Fibroblast of skin of left biceps (primary cell): ENCODE measurements around the gene PTPRN2.

Experiments used
- DNase-seq, 2 experiments: peaks; one replicate each; pipeline ENCODE4 v3.0.0-alpha.2; 2013; ENCODE audit warnings: low read depth in 2 of 2

The PTPRN2 gene

DNA sequence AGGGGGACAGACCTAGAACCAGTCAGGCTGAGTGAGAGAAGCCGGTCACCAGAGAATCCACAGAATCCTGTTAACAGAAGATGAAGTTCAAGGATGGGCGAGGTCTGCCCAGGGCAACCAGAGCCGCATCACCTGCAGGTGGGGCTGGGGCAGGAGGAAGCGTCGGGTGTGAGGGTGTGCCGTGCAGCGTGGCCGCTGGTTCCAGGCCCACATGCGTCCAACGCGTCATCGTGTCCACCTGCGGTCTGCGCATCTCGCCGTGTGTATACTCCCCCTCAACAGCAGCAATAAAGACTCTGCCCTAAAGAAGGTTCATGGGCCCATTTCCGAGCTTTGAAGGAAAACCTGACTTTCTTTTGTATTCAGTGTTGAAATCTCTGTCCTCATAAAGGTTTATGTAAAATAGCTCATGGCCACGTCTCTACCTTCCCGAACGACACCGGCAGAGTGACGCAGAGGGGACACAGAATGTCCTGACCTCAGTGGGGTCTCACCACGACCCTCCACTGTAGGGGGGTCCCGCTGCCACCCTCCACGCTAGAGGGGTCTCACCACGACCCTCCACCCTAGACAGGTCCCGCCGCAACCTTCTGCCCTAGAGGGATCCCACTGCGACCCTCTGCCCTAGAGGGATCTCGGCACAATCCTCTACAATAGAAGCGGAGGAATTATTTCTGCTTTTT lies 446.9 kb downstream of the PTPRN2 start:
- no peak for DNase-seq

DNA sequence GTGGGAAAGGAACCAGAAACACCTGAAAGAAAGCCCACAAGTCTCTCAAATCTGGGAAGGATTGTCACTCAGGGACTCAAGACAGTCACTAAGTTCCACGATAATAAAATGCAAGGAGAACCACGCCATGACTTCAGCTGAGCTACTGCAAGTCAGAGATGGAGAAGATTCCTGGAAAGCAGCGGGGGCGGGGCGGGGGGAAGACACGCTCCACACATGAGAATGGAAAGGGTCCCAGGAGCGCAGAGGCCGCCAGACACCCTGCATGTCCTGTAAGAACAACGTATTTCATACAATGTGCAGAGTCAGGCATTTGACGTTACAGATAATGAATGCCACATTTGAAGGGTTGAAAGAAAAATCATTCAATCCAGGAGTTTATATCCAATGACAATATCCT lies 448.1 kb downstream of the PTPRN2 start:
- no peak for DNase-seq

DNA sequence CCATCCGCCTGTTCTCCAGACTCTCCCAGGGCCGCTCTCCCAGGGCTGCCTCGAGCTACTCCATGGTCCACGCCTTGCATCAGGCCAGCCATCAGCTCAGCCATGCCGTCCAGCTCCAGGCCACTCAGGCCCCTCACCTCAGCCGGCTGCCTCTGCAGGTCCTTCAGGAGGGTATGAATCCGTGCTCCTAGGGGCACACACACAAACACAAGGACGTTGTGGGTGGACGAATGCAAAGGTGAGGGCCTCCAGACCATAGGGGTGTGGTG lies 449.4 kb downstream of the PTPRN2 start:
- DNase-seq = no peak

DNA sequence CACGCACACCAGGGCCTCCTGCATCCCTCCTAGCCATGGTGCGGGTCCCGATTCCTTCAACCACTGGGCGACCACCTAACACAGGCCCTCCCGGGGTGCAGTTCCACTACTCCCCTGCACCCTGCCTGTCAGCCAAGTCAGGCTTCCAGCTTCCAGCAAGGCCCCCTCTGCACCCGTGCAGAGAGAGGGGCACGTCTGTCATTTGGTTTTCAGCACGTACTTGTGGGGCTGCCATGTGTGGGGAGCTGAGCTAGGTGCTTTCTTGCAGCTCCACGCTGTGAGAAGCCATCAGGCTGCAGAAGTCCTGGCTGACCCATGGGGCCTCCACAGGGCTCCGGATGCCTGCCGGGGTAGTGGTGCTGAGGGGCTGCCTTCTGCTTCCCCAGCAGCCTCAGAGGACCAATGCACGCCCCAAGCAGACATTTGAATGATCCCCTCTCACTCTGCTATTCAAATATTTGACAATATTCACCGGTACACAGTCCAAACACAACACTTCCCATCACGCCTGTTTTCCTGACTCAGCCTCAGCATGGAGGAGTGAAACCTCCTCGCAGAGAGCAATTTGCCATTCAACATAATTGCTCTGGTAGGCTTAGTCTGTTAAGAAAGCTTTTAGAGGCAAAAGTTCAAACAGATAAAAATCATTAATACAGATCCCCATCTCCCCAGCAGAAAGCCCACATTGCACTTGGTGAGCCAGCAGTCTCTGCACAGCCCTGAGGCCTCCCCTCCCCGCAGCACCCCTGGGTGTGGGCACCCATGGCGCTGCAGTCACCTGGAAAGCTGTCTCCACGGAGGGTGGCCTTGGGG lies 449.9 kb downstream of the PTPRN2 start:
- no peak for DNase-seq

DNA sequence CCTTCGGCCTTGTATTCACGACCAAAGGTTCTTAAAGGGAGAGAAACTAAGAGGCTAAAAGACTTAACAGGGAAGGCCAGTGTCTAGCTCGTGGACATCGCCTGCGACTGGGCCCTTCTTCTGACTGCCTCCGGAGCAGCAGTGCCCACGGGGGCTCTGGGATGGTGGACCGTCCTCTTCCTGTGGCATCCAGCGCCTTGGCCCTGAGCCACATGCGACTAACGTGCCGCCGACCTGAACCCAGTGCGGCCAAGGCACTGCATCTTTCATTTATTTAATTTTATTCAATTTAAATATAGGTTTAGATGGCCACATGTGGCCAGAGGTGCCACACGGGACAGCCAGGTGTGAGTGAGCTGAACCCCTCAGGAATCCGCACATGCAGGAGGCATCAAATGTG lies 451.7 kb downstream of the PTPRN2 start:
- no peak for DNase-seq

DNA sequence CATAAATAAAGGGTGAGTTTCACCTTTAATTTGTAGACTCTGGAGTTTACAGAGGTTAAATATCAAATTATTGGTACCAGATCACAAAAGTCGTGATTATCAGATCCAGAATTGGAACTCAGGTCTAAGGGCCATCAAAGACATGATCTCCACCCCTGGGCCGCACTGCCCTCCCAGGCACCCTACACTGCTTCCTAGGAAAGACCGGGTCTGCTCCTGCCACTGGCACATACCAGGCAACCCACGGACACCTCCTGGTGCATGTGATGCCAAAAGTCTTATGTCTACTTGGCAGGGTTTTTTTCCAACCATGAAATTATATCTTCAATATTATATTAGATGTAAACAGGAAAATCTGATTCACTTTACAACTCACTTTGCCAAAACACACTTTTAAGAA lies 452.8 kb downstream of the PTPRN2 start:
- no peak for DNase-seq

DNA sequence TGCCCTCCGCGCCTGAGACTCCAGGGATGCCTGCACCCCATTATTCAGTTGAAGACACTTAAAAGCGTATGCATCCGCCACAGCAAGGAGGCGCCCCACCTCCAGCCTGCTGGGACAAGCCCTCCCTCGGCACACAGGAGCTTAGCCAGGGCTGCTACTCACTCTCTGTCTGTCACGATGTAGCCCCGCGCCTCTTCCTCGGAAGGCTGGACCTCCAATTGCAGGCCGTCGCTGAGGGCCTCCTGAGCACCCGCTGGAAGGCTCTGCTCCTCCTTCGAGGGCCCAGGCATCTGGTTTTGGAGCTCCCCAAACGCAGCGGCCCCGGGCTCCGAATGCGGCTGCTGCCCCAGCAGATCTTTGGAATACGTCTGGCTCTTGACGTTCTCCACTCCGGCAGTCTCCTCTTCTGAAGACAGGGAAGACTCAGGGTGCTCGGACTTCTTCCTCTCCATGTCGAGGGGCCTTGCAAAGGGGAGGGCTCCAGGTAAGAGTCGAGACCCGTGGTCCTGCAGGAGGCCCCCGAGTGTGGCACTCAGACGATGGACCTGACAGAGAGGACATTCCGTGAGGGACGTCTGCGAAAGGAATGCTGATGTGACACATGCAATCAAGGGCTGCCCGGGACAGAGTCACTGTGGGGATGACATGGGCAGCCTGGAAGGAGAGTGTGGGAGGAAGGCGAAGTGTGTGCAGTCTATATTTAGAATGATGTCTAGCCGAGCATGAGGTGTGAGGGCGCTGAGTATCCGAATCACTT lies 453.9 kb downstream of the PTPRN2 start:
- DNase-seq = no peak

DNA sequence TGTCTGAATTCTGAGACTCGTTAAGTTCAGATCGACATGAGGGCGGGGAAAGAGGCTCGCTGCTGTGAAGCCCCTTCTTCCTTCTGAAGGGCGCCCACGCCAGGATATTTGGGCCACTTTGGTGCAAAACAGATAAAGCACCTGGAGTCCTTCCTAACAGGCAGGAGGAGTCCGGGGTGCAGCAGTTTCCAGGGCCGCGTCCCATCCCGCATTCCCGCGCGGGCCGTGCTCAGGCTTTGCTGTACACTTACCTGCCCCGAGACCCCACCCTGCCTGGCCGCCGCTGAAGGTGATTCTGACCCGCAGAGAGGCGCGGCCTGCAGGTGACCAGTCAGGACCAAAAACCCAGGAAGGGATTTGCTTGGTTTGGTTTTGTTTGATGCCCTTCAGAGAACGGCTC lies 454.6 kb downstream of the PTPRN2 start:
- DNase-seq = no peak

DNA sequence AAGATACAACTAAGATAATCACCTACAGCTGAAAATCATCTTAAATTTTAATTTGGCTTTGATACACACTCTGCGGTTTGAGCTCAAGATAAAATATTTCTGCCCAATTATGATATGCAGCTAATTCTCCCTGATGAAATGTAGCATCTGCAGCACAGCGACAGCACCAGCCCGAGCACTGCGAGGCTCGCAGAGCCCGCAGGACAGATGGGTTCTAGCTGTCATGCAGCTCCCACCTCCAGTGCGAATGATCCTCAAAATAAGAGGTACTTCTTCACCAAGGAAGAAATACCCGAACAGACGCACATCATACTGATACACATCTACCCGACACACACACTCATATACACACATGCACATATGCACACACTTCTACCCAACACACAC lies 457.6 kb downstream of the PTPRN2 start:
- no peak for DNase-seq

DNA sequence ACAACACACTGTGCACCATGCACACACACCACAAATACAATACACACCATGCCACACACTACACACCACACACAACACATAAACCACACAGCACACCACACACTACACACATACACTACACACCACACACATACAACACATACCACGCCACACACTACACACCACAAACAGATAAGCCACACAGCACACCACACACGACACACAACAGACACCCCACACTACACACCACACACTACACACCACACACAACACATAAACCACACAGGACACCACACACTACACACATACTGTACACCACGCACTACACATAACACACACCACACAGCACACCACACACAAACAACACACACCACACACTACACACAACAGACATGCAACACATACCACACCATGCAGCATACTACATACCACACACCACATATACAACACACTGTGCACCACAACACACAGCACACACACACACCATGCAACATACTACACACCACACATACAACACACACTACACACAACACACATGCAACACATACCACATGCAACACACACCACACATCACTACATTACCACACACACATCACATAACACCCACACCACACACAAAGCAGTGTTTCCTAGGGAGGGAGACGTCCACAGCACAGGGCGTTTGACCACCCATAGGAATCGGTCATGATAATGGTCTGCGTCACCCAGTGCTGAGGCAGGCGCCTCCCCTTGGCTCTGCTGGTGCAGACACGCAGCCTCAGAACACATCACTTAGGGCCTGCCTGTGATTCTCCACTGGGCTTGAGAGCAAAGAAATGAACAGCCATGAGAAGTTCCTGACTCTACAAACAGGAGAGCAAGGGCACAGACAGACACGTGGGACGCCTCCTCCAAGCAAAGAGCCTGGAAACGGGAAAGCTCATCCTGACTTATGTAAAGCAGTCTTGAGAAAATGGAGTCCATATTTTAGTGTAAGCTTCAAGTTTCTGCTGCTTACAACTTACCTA lies 458.3 kb downstream of the PTPRN2 start:
- DNase-seq = no peak

DNA sequence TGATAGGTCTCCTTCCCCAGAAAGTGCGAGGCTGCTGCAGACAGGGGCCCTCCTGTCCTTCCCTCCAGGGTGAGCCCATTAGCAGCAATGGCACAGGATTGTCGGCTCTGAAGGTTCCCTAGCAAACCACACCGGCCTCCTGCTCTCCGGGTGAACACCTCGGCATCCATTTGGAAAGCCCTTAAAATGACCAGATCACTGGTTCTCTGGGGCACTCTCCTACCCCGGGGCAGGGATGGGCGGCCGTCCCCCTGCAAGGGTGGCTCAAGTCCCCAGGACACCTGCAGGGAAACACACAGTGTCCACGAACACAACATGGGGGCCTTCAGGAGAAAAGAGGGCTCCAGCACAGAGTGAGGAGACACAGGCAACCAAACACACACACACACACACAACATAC lies 459.1 kb downstream of the PTPRN2 start:
- no peak for DNase-seq

DNA sequence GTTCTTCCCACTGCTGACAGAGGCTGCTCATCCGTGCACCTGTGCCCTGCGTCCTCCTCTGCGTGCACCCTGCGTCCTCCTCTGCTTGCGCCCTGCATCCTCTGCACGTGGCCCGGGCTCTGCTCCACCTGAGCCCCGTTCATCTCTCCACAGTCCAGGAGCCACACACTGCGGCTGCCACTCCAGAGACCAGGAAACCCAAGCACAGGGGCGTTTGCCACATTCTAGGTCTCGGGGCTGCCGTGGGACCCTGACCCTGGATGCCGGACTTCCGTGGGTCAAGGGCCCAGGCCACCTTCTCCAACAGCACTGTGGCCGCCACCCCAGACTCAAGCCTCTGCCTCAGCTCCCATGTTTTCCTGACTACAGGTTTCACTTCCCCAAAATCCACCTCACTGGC lies 460.4 kb downstream of the PTPRN2 start:
- no peak for DNase-seq

DNA sequence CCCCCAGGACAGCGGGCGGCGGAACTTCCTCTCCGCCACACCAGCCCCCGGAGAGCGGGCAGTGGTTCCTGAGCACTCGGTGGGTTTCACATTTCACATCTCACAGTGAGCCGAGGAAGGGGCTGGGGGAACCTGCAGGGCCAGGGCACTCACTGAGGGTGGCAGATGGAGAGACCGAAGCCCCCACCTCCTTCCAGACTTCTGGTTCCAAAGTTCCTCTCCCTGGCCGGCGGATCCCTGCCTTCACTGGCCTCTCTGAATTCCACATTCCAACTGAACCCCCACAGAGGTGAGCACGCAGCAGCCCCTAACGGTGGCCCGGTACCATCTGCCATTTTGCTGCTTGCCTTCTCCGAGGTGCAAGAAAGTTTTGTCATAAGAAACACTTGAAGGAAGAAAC lies 461.0 kb downstream of the PTPRN2 start:
- no peak for DNase-seq

DNA sequence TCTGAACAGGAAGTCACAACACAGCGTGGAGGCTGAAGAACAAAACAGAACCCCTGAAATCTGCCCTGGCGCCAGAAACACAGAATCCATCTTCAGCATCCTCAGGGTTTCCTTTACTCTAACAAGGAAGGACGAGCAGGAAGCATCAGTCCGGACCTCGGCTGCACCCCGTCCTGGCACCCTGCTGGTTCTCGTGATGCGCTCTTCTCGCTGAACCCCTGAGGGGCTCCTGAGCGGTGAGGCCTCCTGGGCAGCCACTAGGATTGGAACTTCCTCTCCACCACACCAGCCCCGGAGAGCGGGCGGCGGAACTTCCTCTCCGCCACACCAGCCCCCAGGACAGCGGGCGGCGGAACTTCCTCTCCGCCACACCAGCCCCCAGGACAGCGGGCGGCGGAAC lies 461.9 kb downstream of the PTPRN2 start:
- DNase-seq = no peak

DNA sequence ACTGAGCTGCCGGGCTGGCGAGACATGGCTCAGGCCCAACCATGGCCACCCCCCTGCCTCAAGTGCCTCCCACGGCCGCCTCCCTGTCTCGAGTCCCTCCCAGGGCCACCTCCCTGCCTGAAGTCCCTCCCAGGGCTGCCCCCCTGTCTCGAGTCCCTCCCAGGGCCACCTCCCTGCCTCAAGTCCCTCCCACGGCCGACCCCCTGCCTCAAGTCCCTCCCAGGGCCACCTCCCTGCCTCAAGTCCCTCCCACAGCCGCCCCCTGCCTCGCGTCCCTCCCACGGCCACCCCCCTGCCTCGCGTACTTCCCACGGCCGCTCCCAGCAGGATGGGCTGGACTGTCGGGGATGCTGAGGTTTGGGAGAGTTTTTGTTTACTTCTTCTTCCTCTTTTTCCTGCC lies 462.5 kb downstream of the PTPRN2 start:
- no peak for DNase-seq

DNA sequence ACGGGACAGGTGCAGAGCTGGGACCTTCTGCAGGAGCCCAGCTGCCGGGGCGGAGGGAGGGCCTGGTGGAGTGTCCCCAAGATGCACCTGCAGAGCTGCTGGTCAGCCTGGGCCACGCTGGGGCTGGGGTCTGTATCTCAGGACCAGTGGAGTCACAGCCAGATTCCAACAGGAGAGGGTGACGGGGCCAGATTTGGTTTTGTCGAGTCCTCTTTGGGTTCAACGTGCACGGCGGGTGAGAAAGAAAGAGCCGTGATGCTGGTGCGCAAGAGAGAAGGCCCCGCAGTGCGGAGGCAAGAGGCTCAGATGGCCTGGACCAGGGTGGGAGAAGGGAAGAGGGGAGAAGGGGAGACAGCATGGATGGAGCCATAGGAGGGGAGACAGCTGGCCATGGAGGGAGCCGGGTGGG lies 462.9 kb downstream of the PTPRN2 start:
- DNase-seq = no peak

DNA sequence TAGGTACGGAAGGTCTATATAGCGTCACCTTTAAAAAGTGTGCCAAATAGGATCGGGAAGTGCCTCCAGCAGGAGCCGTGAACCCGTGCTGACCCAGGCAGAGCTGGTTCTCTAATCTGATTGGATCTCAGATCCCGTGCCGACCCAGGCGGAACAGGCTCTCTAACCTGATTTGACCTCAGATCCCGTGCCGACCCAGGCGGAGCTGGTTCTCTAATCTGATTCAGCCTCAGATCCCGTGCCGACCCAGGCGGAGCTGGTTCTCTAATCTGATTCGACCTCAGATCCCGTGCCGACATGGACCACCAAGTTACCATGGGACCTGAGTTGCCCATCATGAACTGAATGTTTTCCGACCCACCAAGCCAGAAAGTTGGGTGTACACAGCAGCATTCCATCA lies 463.9 kb downstream of the PTPRN2 start:
- no peak for DNase-seq

DNA sequence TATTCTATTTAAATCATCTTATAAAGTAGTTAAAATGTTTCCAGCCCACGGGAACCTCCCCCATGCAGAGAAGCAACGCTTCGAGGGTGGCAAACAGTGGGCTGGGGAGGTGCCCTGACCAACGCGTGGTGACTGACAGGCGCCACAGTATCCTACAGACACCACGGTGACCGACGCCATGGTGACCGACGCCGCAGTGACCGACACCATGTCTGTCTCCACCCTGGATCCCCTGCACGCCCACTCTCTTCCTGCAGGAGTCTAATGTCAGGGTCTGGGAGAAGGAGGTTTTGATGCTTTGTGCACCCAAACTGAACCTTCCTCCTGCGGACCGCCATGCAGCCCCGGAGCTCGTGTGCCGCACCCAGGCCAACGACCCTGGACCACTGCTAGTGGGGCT lies 464.4 kb downstream of the PTPRN2 start:
- DNase-seq = no peak

DNA sequence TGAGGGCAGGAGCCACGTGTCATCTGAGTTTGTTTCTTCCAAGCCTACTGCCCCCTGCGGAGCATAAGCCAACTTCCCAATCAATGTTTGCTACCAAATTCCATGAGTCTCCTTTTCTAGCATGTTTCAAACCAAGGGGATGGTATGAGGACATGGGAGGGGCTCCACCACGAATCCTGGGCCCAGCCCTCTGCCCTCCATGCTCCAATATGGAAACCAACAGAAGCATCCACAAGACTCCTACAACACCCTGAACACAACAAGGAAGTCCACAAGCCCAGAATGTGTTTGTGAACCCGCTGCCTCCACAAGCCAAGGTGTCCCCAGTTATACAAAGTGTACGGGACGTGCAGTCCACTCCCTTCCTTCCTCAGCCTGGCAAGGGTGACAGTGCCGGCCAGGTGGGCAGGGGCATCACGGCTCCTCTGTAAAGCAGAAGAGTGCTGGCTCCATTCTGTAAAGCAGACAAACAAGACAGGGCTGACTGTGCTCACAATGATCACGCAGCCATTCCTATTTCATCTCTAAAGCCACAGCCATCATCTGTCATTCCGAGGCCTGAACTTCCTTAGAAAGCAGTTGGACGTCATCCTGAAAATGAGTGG lies 466.1 kb downstream of the PTPRN2 start:
- DNase-seq = no peak

DNA sequence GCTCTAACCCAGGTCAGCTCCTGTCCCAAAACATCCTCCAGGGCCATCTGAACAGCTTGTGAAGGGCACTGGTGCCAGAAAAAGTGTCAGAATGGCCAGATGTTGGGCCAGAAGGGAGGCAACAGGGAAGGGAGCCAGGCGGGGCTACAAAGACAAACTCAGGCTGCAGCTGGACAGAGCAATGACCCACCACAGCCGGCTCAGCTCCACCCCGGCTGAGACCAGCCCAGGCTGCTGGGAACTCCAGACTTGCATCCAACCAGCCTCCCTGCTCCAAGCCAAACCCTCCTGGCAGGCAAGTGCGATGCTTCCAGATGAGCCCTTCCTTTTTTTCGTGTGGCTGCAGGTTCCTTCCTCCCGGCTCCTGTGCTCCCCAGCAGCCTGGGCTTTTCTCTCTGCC lies 466.9 kb downstream of the PTPRN2 start:
- no peak for DNase-seq

DNA sequence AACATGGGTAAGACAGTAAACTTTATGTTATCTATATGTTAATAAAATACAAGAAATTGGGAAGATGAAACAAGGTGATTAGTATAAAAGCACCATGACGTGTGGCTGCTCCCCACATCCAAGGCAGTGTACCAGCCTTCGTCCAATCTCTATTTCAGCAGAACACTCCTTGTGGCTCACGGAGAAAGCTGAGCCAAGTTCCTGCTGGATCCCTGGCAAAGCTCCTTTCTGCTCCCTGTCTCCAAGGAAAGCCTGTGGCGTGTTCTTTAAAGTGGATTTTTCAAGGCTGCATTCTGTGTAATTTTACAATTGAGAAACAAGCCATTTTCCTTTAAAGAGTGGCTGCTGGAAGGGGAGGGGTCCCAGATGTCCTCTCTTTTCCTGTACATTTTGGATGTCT lies 467.3 kb downstream of the PTPRN2 start:
- no peak for DNase-seq
